Stimulated activated CD8-positive, alpha-beta memory T cell treated with anti-CD3 and anti-CD28 coated beads, Interleukin-7, amount 100 ng/mL, for 4 hours (primary cell): ENCODE results near the gene RAMP3.

Experiments
- DNase-seq, 2 donors: peaks; one replicate each; pipeline ENCODE4 v3.0.0-alpha.2; 2020; ENCODE audit warnings: low read depth in 2 of 2

RAMP3 gene

GRCh38 chr7:45179666-45180065, 22.1 kb downstream of the RAMP3 start:
- no peak for DNase-seq

- no peak for DNase-seq
These were observed 22.7 kb downstream of the RAMP3 start for GRCh38 chr7:45180084-45180986.

GRCh38 chr7:45181286-45181960, 23.8 kb downstream of the RAMP3 start:
- no peak for DNase-seq

- DNase-seq, result no peak
These were observed 24.6 kb downstream of the RAMP3 start for GRCh38 chr7:45181991-45182855.

- no peak for DNase-seq
These were observed 25.5 kb downstream of the RAMP3 start for GRCh38 chr7:45182856-45183710.

GRCh38 chr7:45183711-45184210, 26.2 kb downstream of the RAMP3 start:
- no peak for DNase-seq

- no peak for DNase-seq
These were observed 26.9 kb downstream of the RAMP3 start for GRCh38 chr7:45184326-45185027.

- no peak for DNase-seq
These were observed 27.7 kb downstream of the RAMP3 start for GRCh38 chr7:45185028-45185863.

GRCh38 chr7:45185864-45186250, 28.3 kb downstream of the RAMP3 start:
- DNase-seq, result no peak

- DNase-seq, result no peak
These were observed 28.7 kb downstream of the RAMP3 start for GRCh38 chr7:45186261-45186813.

GRCh38 chr7:45187089-45187945, 29.7 kb downstream of the RAMP3 start:
- no peak for DNase-seq

GRCh38 chr7:45187946-45188411, 30.4 kb downstream of the RAMP3 start:
- DNase-seq, result no peak

GRCh38 chr7:45188736-45189135, 31.1 kb downstream of the RAMP3 start:
- no peak for DNase-seq

GRCh38 chr7:45189151-45189970, 31.8 kb downstream of the RAMP3 start:
- no peak for DNase-seq

- no peak for DNase-seq
These were observed 33.0 kb downstream of the RAMP3 start for GRCh38 chr7:45190406-45191165.

GRCh38 chr7:45191396-45191795, 33.8 kb downstream of the RAMP3 start:
- DNase-seq, result no peak
